Measurements from ENCODE around the gene DLX3.

The DLX3 gene

DNA sequence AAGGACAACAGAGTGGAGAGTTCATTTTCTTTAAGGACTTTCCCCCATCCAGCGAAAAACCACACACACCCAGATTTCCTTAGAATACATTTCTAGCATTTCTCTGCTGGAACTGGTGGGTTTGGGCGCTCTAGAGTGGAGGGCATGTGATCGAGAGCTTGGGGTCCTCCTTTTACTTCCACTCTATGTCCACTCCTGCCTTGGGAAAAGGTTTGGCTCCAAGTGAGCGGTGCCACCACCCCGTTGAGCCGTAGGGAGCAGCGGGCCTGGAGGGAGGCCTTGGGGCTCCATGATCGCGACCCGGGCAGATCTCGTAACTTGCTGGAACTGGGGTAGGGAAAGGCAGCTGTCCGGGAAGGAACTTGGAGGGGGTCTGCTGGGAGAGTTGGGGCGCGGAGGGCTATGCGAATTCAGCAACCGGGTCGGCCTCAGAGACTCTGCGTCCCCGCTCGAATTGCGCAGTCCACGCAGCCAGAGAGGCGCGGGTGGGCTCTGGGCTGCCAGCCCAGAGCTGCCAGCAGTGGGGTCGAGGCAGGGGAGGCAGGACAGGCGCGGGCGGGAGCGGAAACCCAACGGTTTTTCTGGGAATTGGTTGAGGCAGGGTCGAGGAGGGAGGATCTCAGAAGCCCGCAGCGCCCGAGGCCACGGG, 23.7 kb downstream of the DLX3 start:
- no peak for DNase-seq

DNA sequence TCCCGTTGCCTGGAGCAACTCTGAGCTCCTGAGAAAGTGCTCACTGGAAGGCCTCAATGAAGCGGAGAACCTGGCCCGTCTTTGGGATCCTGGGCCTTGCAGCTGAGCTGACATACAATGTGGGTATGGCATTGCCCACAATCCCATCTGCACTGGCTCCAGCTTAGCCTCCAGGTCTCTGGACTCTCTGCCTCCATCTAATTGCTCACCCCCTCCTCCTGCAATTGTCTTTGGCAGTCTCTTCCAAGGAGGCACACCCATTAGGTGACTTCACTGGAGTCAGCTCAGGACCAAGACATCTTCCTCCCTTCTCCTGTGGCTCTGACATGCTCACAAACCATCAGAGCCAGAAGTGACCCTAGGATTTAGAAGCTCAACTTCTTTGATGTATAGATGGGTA, 24.5 kb downstream of the DLX3 start:
- DNase-seq, result no peak

DNA sequence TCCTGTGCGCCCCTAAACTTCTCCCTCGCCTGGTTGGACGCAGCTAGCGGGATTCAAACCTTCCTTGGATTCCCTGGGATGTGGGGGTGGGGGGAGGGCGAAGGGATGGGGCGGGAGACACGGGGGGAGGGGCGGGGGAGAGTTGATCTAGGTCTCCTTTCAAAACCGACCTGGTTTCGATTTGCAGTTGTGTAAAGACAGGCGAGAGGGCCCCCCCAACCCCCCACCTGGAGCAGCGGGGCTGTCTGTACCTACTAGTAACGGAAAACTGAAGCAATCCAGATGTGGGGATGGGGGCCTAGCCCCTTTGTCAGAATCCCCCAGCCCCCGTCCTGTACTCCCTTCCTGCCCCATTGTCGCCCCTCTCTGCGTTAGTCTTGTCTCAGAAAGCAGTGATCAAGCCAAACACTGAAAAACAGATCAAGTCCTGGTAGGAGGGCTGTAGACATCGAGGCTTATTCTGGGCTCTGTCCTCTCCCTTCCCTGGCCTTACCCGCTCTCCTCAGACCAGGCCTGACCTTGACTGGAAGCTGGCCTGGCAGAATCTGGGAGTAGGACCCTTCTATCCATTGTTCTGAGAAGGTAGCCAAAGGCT, 25.1 kb downstream of the DLX3 start:
- no peak for DNase-seq

DNA sequence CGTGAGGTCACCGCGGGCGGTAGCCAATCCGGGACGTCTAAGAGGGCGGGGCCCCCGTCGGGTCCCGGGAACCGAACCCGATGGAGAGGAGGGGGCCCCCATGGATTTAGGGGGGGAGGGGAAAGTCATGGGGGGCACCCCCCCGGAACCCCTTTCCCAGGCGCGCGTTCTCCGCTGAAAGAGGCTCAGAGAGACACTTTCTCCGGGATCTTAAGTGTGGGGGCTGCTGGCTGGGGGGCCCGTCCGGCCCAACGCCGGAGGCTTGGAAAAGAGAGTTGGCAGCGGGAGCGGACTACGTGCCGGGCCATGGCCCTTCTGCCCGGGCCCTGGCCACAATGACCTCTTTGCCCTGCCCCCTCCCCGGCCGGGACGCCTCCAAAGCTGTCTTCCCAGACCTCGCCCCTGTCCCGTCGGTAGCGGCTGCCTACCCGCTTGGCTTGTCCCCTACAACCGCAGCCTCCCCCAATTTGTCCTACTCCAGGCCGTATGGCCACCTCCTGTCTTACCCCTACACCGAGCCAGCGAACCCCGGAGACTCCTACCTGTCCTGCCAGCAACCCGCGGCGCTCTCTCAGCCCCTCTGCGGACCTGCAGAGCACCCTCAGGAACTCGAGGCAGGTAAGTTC, 25.8 kb downstream of the DLX3 start, which contains the start of gene DLX4:
TSS of gene DLX4 (plus strand) at position 57 of the 626 bp plus-strand sequence. CDS start at position 336, 279 bp downstream.
- DNase-seq, result no peak

DNA sequence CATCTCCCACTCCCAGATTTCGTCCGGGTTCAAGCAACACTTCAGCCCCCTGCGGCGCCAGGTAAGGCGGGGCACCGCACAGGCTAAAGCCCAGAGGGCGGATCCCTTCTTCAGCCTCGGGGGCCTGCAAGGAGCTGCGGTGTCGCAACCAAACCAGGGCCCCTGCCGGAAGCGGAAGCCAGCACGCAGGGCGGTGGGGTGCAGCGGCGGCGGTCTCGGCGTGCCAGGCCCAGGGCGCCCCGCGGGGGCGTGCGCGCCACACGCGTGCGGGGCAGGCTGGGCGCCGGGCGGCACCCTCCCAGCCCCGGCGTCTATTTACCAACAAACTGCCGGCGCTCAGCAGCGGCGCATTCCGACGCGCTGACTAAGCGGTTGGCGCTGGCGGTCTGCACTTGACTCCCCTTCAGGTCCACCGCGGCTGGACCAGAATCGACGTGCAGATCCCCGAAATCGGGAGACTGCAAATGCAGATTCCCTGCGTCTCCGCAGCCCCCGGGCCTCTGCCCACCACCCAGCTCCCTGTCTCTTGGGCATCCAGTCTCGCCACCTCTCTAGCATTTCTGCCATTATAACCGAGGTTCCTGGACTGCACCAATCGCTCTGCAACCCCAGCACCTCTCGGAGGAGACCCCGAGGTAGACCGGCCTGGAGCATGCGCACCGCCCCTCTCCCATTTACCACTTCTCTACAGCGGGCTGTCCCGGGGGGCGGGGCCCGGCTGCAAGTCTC, 26.5 kb downstream of the DLX3 start:
- peak; percentile 28 for DNase-seq

DNA sequence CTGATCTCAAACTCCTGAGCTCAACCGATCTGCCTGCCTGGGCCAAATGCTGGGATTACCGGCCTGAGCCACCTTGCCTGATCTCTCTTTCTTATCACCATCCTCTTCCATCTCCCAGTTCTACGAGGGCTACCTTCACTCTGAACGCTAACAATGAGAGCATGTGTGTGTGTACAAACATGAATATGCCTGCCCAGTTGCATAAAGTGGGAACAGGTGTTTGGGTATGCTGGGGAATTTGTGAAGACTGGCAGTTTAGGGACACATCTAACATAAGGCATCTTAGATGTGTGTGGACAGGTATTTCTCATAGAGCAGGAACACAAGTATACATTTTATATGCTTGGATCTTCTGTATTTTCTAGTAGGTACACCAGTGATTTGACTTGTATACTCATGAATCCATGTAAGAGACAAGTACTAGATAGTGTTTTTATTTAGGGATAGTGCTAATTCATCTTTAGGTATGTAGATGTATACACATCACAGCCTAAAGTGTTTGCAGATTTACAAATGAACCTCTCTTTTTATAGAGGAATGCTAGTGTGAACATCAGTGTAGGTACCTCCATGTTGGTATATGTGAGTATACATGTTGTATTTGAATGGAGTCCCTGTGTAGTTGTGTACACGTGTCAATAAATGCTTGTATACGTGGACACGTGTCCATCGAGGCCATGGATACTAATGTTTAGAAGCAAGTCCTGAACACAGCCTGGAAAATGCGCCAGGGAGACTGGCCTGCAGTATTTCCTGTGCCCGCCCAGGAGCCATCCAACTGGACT, 27.2 kb downstream of the DLX3 start:
- DNase-seq, result no peak

DNA sequence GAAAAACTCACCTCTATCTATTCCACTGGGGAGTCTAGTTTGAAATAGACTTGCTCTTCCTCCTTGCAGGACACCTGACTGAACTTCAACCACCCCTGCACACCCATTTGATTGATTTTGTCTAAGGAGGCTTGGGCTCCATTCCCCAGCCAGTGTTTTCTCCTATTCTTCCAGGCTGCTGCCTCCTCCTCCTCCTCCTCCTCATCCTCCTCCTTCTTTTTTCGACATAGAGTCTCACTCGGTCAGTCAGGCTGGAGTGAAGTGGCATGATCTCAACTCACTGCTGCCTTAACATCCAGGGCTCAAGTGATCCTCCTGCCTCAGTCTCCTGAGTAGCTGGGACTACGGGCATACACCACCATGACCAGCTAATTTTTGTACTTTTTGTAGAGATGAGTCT, 27.8 kb downstream of the DLX3 start:
- DNase-seq, result no peak

DNA sequence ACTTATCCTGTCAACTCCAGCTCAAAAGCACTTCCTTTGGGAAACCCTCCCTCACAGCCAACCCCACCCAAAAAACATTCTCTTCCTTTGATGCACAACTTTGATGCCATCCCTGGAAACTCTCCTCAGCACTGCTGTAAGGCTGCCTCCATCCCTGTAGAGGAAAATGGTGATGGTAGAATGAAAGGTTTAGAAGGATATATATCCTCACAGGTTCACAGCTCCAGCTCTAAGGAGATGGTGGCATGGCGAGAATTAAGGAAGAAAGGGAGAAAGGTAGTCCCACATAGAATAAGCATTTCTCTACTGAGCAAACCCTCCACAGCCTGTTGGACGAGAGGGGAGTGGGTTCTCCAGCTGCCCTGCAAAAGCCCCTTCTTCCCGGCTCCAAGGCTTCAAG, 28.3 kb downstream of the DLX3 start:
- DNase-seq, result no peak

DNA sequence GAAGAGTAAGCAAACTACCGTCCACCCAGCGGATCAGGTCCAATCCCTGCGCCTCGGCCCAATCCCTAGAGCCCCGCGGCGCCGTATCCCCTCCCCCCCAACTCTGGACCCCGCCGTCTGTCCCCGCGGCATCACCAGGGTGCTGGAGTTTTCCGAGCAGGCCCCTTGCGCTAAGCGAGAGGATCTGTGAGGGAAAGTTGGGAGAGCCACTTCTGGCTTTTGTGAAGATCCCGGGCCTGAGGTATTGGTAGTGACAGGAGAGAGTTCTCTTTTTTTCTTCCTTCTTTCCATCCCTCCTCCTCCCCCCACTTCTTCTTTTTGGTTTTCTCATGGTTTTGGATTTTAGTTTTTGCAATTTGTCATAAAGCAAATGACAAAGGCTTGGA, 29.5 kb downstream of the DLX3 start:
- DNase-seq, result no peak

DNA sequence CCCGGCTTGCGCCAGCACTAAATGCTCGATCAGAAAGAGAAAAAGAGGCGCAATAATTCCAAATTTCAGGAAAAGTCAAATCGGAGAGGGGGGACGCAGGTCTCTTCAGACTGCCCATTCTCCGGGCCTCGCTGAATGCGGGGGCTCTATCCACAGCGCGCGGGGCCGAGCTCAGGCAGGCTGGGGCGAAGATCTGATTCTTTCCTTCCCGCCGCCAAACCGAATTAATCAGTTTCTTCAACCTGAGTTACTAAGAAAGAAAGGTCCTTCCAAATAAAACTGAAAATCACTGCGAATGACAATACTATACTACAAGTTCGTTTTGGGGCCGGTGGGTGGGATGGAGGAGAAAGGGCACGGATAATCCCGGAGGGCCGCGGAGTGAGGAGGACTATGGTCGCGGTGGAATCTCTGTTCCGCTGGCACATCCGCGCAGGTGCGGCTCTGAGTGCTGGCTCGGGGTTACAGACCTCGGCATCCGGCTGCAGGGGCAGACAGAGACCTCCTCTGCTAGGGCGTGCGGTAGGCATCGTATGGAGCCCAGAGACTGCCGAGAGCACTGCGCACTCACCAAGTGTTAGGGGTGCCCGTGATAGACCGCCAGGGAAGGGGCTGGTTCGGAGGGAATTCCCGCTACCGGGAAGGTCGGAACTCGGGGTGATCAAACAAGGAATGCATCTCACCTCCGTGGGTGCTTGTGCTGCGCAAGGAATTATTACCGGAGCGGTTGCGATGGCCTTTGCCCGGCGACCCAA, 30.1 kb downstream of the DLX3 start:
- DNase-seq, result no peak

DNA sequence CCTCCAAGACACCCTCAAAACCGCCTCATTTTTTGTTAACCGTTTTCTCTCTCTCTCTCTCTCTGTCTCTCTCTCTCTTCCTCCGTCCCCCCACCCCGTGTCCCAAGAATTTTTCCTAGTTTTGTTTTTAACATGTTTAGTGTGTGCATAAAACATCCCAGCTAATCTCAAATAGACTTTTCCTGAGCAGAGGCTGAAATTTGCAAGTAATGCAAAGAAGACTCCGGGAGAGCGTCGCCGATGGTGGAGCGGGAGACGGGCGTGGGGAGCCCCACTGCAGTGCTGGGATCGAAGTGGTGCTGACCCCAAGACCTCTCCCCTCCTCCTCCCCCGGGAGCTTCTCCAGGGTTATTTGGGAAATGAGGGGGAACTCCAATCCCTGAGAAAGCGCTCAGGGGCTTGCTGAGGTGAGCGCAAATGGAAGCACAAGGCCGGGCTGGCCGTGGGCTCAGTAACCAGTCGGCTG, 30.7 kb downstream of the DLX3 start:
- no peak for DNase-seq

DNA sequence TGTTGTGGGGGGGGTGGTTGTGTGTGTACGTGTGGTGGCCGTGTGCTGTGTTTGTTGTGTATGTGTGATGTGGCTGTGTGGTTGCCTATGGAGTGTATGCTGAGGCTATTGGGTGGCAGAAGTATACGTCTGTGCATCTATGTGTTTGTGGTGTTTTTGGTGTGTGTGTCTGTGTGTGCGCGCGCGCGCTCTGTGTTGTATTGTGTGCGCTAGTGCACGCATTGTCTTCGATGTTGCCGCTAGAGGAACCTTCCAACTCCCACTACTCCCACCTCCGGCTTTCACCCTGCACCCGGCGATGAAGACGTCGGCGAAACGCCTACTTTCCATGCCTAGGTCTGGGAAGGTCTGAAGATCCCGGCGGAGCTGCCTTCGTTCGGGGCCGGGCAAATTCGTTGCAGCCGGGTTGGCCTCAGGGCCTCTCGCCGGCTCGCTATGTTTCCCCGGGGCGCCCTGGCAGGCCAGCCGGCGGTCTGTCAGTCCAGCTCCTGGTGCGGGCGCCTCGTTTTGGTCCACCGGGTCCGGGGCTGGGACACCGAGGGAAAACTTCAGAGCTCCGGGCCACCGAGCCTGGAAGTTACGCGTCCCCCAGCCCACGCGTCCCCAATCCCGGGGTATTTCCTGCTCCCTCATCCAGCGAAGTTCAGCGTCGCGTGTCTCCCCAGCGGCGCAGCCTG, 31.3 kb downstream of the DLX3 start:
- DNase-seq, result no peak

DNA sequence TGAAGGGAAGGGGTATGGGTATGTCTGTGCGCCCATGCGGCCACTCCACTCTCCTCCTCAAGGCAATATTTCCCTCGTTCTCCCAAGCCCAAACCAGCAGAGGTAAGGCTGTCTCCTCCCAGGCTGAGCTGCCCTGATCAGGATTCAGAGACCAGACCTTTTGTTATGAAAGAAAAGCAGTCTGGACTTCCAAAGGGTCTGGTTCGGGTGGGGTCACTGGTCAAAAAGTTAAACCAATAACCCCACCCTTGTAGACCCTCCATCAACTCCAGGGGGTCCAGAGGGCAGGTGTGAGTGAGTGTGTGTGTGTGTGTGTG, 31.8 kb downstream of the DLX3 start:
- DNase-seq, result no peak

DNA sequence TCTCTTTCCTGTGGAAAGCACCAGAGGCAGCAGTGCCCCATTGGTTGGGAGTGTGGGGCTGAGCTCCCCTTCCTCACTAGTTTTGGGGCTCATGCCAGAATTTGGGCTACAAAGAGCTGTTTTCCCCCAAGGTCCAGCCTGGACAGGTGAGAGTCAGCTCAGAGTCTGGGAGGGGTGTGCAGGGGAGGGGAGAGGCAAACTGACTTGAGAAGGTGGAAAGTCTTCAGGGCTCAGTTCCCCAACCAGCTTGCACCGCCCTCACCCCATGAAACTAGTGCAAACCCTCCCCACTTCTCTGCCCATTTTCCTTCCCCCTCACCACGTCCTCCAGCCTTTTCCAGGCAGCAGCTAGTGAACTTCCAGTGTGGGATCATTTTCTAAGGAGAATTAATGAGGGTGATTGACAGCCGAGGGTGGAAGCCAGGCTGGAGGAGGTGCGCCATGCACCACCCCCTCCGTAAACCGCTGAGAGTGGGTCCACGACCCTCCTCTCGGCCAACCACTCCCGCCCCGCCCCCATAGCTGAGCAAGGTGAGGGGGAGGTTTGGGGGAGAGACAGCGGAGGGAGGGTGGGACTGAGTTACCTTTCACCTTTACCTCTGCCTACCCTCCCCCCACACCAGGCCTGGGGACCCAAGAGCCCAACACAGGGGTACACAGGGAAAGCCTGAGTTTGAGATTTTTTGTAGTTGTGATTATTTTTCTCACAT, 32.3 kb downstream of the DLX3 start:
- no peak for DNase-seq

DNA sequence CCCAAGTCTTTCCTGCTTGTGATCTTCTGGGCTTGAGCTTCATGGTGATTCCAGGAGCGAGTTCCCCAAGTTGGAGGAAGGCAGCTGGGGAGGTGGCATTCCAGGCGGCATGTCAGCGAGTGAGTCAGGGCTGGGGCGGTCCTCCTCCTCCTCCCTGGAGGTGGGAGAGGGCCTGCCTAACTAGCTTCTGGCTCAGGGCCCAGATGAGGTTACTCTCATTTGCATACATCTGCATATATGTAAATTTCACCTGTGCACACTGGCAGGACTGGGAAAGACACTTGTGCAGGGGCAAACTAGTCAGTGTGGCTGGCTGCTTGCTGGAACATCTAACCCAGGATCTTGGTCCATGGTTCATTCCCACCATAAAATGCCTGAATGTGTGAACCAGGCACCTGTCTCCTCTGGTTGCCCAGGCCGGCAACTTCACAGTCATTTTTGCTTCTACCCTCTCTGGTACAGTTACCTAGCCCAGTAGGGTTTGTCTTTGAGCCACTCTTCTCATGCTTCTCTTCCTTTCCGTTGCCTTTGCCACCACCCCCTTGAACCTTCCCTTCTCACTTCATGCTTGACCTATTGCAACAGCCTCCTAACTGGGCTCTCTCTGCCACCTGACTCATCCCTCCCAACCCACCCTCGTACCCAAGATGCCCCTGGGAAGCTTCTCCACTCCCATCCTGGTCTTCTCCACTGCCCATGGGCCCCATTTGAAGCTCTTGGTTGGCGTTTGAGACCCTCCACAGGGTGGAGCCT, 35.7 kb downstream of the DLX3 start:
- DNase-seq, result no peak

DNA sequence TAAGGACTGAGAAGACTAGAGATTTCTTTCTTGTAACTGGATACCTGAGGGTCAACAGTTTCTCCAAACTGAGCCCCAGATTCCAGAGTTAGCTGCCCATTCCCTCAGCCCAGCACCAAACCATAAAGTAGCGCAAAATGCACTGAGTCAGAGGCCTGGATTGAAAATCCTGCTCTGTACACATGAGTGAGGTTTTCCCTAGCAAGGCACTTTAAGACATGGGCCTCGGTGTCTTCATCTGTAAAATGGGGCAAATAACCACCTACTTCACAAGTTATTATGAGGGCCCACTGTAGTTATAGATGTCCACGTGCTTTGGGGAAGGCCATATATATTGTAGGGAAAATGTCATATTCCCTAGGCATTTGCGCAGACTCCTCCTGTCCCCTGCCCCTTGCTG, 36.3 kb downstream of the DLX3 start:
- DNase-seq, result no peak

DNA sequence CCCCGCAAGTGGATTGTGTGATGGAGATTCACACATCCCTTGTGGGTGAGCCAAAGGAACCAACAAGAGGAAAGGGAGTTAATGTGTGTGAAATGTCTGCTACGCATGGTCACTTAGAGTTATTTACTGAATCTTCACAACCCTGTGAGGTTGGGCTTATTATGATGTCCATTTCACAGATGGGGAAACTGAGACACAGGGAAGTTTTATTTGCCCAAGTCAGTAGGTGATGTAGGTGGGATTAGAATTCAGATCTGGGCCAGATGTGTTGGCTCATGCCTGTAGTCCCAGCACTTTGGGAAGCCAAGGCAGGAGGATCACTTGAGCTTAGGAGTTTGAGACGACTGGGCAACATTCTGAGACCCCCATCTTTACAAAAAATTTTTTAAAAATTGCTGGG, 37.7 kb downstream of the DLX3 start:
- no peak for DNase-seq

DNA sequence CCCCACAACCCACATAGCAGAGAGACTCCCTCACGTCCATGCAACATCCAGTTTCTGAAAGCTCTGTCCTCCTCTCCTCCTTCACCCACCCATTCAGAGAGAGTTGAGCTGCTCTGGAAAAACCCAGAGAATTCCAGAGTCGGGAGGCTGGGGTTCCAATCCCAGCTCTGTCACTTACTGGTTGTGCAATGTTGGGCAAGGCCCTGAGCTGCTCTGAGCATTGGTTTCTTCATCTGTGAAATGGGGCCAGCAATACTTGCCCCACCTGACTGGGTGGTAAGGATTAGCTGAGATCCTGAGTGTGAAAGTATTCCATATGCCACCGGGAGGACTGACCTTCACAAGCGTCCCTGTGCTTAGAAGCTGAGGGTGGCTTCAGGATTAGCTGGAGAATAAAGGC, 38.2 kb downstream of the DLX3 start:
- no peak for DNase-seq

DNA sequence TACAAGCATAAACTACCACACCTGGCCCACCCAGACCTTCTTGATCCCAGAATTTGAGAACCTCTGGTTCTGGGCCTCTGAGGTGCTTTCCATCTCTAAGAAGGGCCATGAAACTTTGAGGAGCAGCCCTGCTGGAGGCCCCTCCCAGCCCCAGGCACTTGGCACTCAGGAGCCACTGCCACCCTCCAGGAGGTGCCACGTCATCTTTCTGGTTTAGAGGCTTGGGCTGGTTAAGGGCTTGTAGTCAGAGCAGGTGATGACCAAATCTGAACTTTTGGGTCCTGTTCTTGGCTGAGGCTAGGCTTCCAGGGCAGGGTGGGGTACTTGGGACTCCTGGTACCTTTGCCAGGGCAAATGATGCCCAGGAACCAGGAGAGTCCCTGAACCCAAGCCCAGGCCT, 39.9 kb downstream of the DLX3 start:
- no peak for DNase-seq

DNA sequence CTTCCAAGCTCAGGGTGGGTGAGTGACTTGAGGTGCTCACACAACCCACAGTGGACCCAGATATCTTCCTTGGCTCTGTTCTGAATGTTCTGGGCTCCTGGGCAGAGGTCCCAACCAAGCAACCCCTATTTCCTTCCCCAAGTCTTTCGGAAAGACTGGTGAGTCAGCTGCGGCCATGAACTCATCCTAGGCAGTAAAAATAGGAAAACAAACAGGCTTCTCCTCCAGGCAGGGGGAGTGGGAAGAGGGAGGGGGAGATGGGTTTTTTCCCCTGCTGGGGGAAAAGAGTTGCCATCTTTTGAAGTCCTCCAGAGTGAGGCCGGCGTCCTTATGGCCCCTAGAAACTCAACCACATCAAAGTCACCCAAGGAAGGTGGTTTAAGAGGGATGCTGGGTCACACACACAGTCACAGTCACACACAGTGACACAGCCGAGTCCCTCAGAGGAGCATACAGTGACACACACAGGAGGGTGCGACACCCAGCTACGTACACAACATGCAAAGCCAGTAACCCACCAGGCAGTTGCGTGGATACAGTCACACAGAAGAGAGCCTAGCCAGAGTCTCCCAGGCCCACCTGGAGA, 42.0 kb downstream of the DLX3 start:
- no peak for DNase-seq
